Tibial nerve (tissue), 4 donors: Measurements from ENCODE around the gene PYHIN1. TPM values are rescaled to one million over a fixed set of nuclear protein-coding genes. Genes with fewer than 3 reads are reported as not detected.

Experiments used
- DNase-seq, 2 donors: peaks; one replicate each; pipeline ENCODE4 v3.0.0-alpha.2; 2019; ENCODE audit warnings: low spot score in 2 of 2
- H3K27ac ChIP-seq, 4 donors: fragments of 200-600 bp; sonication (generic) in 3 of 4; one replicate each; pipeline ENCODE4 v1.5.1; 2017 to 2019; ENCODE audit warnings: mild to moderate bottlenecking in 1 of 4
- H3K27me3 ChIP-seq, 2 donors: fragments of 200-600 bp; sonication (generic) in 1 of 2; one replicate each; pipeline versions ENCODE4 v1.5.1 to v1.6.0; 2017 to 2019
- H3K36me3 ChIP-seq, 3 donors: fragments of 200-600 bp; sonication (generic); one replicate each; pipeline ENCODE4 v1.5.1; 2018 to 2019
- H3K4me1 ChIP-seq, 4 donors: fragments of 200-600 bp; sonication (generic) in 3 of 4; one replicate each; pipeline ENCODE4 v1.5.1; 2017 to 2019
- H3K4me3 ChIP-seq, 4 donors: fragments of 200-600 bp; sonication (generic) in 3 of 4; one replicate each; pipeline ENCODE4 v1.5.1; 2017 to 2019; ENCODE audit warnings: mild to moderate bottlenecking in 1 of 4, moderate library complexity in 1 of 4
- H3K9me3 ChIP-seq, 4 donors: fragments of 200-600 bp; sonication (generic) in 3 of 4; one replicate each; pipeline ENCODE4 v1.5.1; 2017 to 2019
- CTCF ChIP-seq, 5 experiments: fragments of 200-600 bp in 3 of 5; fragments of 450-650 bp in 2 of 5; sonication (generic) in 3 of 5; IDR thresholded peaks; one replicate each; pipeline ENCODE4 v1.5.1; 2016 to 2019; ENCODE audit warnings: antibody characterized with exemption in 5 of 5, mild to moderate bottlenecking in 3 of 5, moderate library complexity in 2 of 5
- EP300 ChIP-seq, 2 donors: sonication (generic); formaldehyde crosslinking; IDR thresholded peaks; one replicate each; pipeline ENCODE4 v1.6.1; 2017; ENCODE audit warnings: antibody characterized with exemption in 2 of 2, mild to moderate bottlenecking in 1 of 2
- POLR2A ChIP-seq, 2 donors: fragments of 450-650 bp; IDR thresholded peaks; one replicate each; pipeline ENCODE4 v1.6.1; 2017; ENCODE audit warnings: antibody characterized with exemption in 2 of 2, mild to moderate bottlenecking in 2 of 2, moderate library complexity in 2 of 2
- WGBS, 2 donors: methylation state at CpG; one replicate each; pipeline ENCODE4 v1.1.5; 2018; 5-methylcytosine and 5-hydroxymethylcytosine counted together
- total RNA-seq, 4 donors: library from RNA; depleted of rRNA; stranded (reverse); fragments of >200 nt; gene quantifications; one replicate each; pipeline ENCODE4 v1.1.0, GENCODE V29; 2016

PYHIN1 gene
- total RNA-seq, 4 donors from 2014 or later = 2.2 to 5.2 (median 3.6) TPM

GRCh38 chr1:158979229-158979628, 47.9 kb downstream of the PYHIN1 start:
- Histone ChIP-seq H3K36me3 (no peaks in the 10 kb centered on the region), H3K27me3 (no peaks in the 10 kb centered on the region), H3K27ac (no peak overlapping the region), H3K4me1 (no peaks in the 10 kb centered on the region), H3K4me3 (no peak overlapping the region), H3K9me3 (peaks cover 0 to 23% (median 0%) of the 10 kb centered on the region in 4 donors)
- no peak for TF ChIP-seq EP300 (IDR thresholded peaks at IDR 0.05)
- no peak for TF ChIP-seq CTCF (IDR thresholded peaks at IDR 0.05)
- no peak for DNase-seq
- 77 to 79% methylated on average over 1 of the region's 1 CpG for WGBS, 2 donors

- no peaks in the 10 kb centered on the region for H3K36me3 ChIP-seq
- H3K4me3 ChIP-seq = no peak overlapping the region
- no peak for DNase-seq
- H3K27me3 ChIP-seq = no peaks in the 10 kb centered on the region
- H3K4me1 ChIP-seq = no peaks in the 10 kb centered on the region
- H3K27ac ChIP-seq = no peak overlapping the region
- peaks cover 0 to 38% (median 0%) of the 10 kb centered on the region in 4 donors for H3K9me3 ChIP-seq
- TF ChIP-seq CTCF (IDR thresholded peaks at IDR 0.05) (no peak), POLR2A (IDR thresholded peaks at IDR 0.05) (no peak), EP300 (IDR thresholded peaks at IDR 0.05) (no peak)
- 84 to 93% methylated on average over 2 of the region's 2 CpGs for WGBS, 2 donors
These were observed 51.9 kb downstream of the PYHIN1 start for GRCh38 chr1:158983235-158983634.

GRCh38 chr1:158984386-158984785, 53.0 kb downstream of the PYHIN1 start:
- DNase-seq = no peak
- TF ChIP-seq EP300 (IDR thresholded peaks at IDR 0.05) = no peak
- no peak for TF ChIP-seq POLR2A (IDR thresholded peaks at IDR 0.05)
- TF ChIP-seq CTCF (IDR thresholded peaks at IDR 0.05) = no peak
- H3K4me1 ChIP-seq = no peaks in the 10 kb centered on the region
- no peaks in the 10 kb centered on the region for H3K36me3 ChIP-seq
- H3K27me3 ChIP-seq = no peaks in the 10 kb centered on the region
- H3K27ac ChIP-seq = no peak overlapping the region
- peaks cover 0 to 38% (median 0%) of the 10 kb centered on the region in 4 donors for H3K9me3 ChIP-seq
- H3K4me3 ChIP-seq = no peak overlapping the region

GRCh38 chr1:158989424-158989823, 58.1 kb downstream of the PYHIN1 start:
- no peaks in the 10 kb centered on the region for H3K4me1 ChIP-seq
- DNase-seq = no peak
- H3K9me3 ChIP-seq = peaks cover 0 to 13% (median 0%) of the 10 kb centered on the region in 4 donors
- H3K27me3 ChIP-seq = no peaks in the 10 kb centered on the region
- no peak overlapping the region for H3K4me3 ChIP-seq
- no peaks in the 10 kb centered on the region for H3K36me3 ChIP-seq
- WGBS, 2 donors = 14 to 19% methylated on average over 1 of the region's 1 CpG
- no peak for TF ChIP-seq POLR2A (IDR thresholded peaks at IDR 0.05)
- no peak for TF ChIP-seq CTCF (IDR thresholded peaks at IDR 0.05)
- TF ChIP-seq EP300 (IDR thresholded peaks at IDR 0.05) = no peak
- no peak overlapping the region for H3K27ac ChIP-seq

- DNase-seq = no peak
- WGBS, 2 donors = 91 to 97% methylated on average over 4 of the region's 4 CpGs
- no peaks in the 10 kb centered on the region for H3K36me3 ChIP-seq
- H3K27ac ChIP-seq = no peak overlapping the region
- TF ChIP-seq EP300 (IDR thresholded peaks at IDR 0.05) (no peak), POLR2A (IDR thresholded peaks at IDR 0.05) (no peak), CTCF (IDR thresholded peaks at IDR 0.05) (no peak)
- H3K4me3 ChIP-seq = no peak overlapping the region
- no peaks in the 10 kb centered on the region for H3K9me3 ChIP-seq
- H3K4me1 ChIP-seq = peaks cover 0 to under 1% (median 0%) of the 10 kb centered on the region in 4 donors
- no peaks in the 10 kb centered on the region for H3K27me3 ChIP-seq
These were observed 61.5 kb downstream of the PYHIN1 start for GRCh38 chr1:158992787-158993312.
